B cell (primary cell): ENCODE results near the gene CYS1. TPM values are rescaled to one million over a fixed set of nuclear protein-coding genes. Genes with fewer than 3 reads are reported as not detected.
"Not testable (repeated sequence)": the region's sequence is repeated elsewhere in the genome, so short reads cannot be mapped to it uniquely, and the experiment has no call there.

Experiments
- ATAC-seq: fragments of 200-7000 bp; cut with Tn5 transposase; one replicate; pipeline ENCODE4 v1.10.0; 2021; ENCODE audit warnings: low read depth, mild to moderate bottlenecking, moderate number of reproducible peaks, moderate library complexity
- CTCF ChIA-PET: fragments of 350-600 bp; sonication (Branson Sonifier 250); formaldehyde crosslinking; loops from one replicate; lab custom pipeline; 2021; ENCODE audit warnings: antibody characterized with exemption, inconsistent platforms; lab: Charles Lee
- POLR2A ChIA-PET: fragments of 350-600 bp; sonication (Branson Sonifier 250); formaldehyde crosslinking; loops from one replicate; lab custom pipeline; 2021; ENCODE audit warnings: antibody characterized with exemption; lab: Charles Lee
- DNase-seq: peaks from one replicate; pipeline ENCODE4 v3.0.0; 2013
- H2AFZ ChIP-seq: 2 replicates; pipeline ENCODE4 v1.6.1; 2012; ENCODE audit warnings: mild to moderate bottlenecking, low read depth, low read length; ENCODE audit not compliant: insufficient read depth, poor library complexity, severe bottlenecking
- H3K27ac ChIP-seq, 2 donors: 1 replicate in 1 of 2; 2 replicates in 1 of 2; pipeline ENCODE4 v1.5.1; 2012 to 2013; ENCODE audit warnings: low read length in 2 of 2, mild to moderate bottlenecking in 2 of 2, moderate library complexity in 1 of 2
- H3K27me3 ChIP-seq, 4 experiments: fragments of 200-600 bp in 1 of 4; sonication (generic) in 1 of 4; replicated peaks in 1 of 4; 1 replicate in 2 of 4; 2 replicates in 2 of 4; pipeline versions ENCODE4 v1.6.1 to v1.7.0; 2013 to 2016; ENCODE audit warnings: low read length in 3 of 4, mild to moderate bottlenecking in 2 of 4, mixed read lengths in 1 of 4, moderate library complexity in 1 of 4; ENCODE audit not compliant: insufficient read depth in 4 of 4, control insufficient read depth in 3 of 4; ENCODE audit errors: control extremely low read depth in 1 of 4
- H3K36me3 ChIP-seq, 2 experiments: replicated peaks in 1 of 2; 1 replicate in 1 of 2; 2 replicates in 1 of 2; pipeline versions ENCODE4 v1.6.1 to v1.7.1; 2013; ENCODE audit warnings: low read length in 1 of 2; ENCODE audit not compliant: insufficient read depth in 2 of 2, control insufficient read depth in 1 of 2; ENCODE audit errors: control extremely low read depth in 1 of 2, extremely low read depth in 1 of 2
- H3K4me1 ChIP-seq, 2 donors: fragments of 200-600 bp in 1 of 2; sonication (generic) in 1 of 2; 1 replicate in 1 of 2; 2 replicates in 1 of 2; pipeline versions ENCODE4 v1.5.1 to v1.6.1; 2013 to 2017; ENCODE audit warnings: low read length in 2 of 2; ENCODE audit not compliant: control insufficient read depth in 2 of 2, insufficient read depth in 2 of 2
- H3K4me2 ChIP-seq: replicated peaks from 2 replicates; pipeline ENCODE3; 2012; ENCODE audit warnings: mild to moderate bottlenecking, low read depth, low read length; ENCODE audit not compliant: poor library complexity, severe bottlenecking
- H3K4me3 ChIP-seq, 5 experiments: fragments of 200-600 bp in 1 of 5; sonication (generic) in 1 of 5; 1 replicate in 3 of 5; 2 replicates in 2 of 5; pipeline versions ENCODE4 v1.5.1 to v1.7.0; 2011 to 2016; ENCODE audit warnings: low read length in 4 of 5, mild to moderate bottlenecking in 4 of 5, low read depth in 2 of 5, control low read depth in 1 of 5, moderate library complexity in 1 of 5; ENCODE audit not compliant: insufficient read depth in 1 of 5; ENCODE audit errors: control extremely low read depth in 1 of 5, extremely low read depth in 1 of 5
- H3K79me2 ChIP-seq: fragments of 200-600 bp; sonication (generic); one replicate; pipeline ENCODE4 v1.6.0; 2016; ENCODE audit warnings: low read length; ENCODE audit not compliant: control insufficient read depth, insufficient read depth
- H3K9ac ChIP-seq: fragments of 200-600 bp; sonication (generic); 2 replicates; pipeline ENCODE4 v1.6.1; 2017; ENCODE audit warnings: mild to moderate bottlenecking, low read length, moderate library complexity
- H3K9me3 ChIP-seq, 3 donors: one replicate each; pipeline versions ENCODE4 v1.6.1 to v1.7.1; 2013; ENCODE audit warnings: low read length in 2 of 3; ENCODE audit not compliant: control insufficient read depth in 2 of 3, insufficient read depth in 1 of 3; ENCODE audit errors: control extremely low read depth in 1 of 3
- H4K20me1 ChIP-seq: 2 replicates; pipeline ENCODE4 v1.6.0; 2012; ENCODE audit warnings: mild to moderate bottlenecking, low read length; ENCODE audit not compliant: insufficient read depth, control insufficient read depth, poor library complexity, severe bottlenecking
- H3K27ac Mint-ChIP-seq: one replicate; pipeline ENCODE4 v1.8.0; 2021; ENCODE audit warnings: mixed read lengths
- H3K27me3 Mint-ChIP-seq: one replicate; pipeline ENCODE4 v1.8.0; 2021; ENCODE audit warnings: mixed read lengths
- H3K4me1 Mint-ChIP-seq: one replicate; pipeline ENCODE4 v1.8.0; 2021; ENCODE audit warnings: mixed read lengths
- H3K4me3 Mint-ChIP-seq: one replicate; pipeline ENCODE4 v1.8.0; 2021; ENCODE audit warnings: mixed read lengths
- H3K9me3 Mint-ChIP-seq: one replicate; pipeline ENCODE4 v1.8.0; 2022; ENCODE audit warnings: mixed read lengths; ENCODE audit not compliant: insufficient read depth
- CTCF ChIP-seq: fragments of 200-600 bp; IDR thresholded peaks from one replicate; pipeline ENCODE4 v1.8.0; 2022; ENCODE audit warnings: antibody characterized with exemption, mild to moderate bottlenecking
- EZH2 ChIP-seq: IDR thresholded peaks from 2 replicates; pipeline ENCODE4 v1.6.1; 2012; ENCODE audit warnings: borderline replicate concordance, low read depth, mild to moderate bottlenecking, moderate library complexity, low read length; ENCODE audit not compliant: insufficient read depth, poor library complexity, severe bottlenecking
- WGBS: methylation state at CpG from one replicate; pipeline ENCODE4 v1.1.5; 2013; ENCODE audit warnings: missing lambda C conversion rate; ENCODE audit not compliant: insufficient coverage; 5-methylcytosine and 5-hydroxymethylcytosine counted together
- intact Hi-C: fragments of 100-400 bp; cut with micrococcal nuclease; formaldehyde crosslinking; loops from one replicate; pipeline ENCODE4 v1.10.0; 2022
- polyA plus RNA-seq: library from polyadenylated mRNA; depleted of rRNA; stranded (reverse); fragments of >200 nt; gene quantifications from 2 replicates; pipeline ENCODE4 v1.2.3, GENCODE V29; 2012
- total RNA-seq, 2 donors: library from RNA; stranded (reverse); fragments of 120-200 nt in 1 of 2; gene quantifications; 1 replicate in 1 of 2; 2 replicates in 1 of 2; pipeline versions ENCODE4 v1.2.3 to v1.2.4, GENCODE V29; 2013 to 2022

CYS1 gene
- total and polyA plus RNA-seq, 2 donors (not counting 1 experiment from before 2014, with no cell fraction given) = not detected

GRCh38 chr2:10012963-10013461, 67.2 kb downstream of the CYS1 start:
- H3K36me3 ChIP-seq = no peaks in the 10 kb centered on the region
- H3K9me3 Mint-ChIP-seq = peaks cover 2% of the 10 kb centered on the region
- peaks cover 0 to 20% (median 0%) of the 10 kb centered on the region in 3 donors for H3K9me3 ChIP-seq
- TF ChIP-seq CTCF (no peak), EZH2 (no peak)
- no peak for ATAC-seq
- ChIA-PET CTCF (no interaction called here), POLR2A (no interaction called here)
- no peaks in the 10 kb centered on the region for H3K4me1 ChIP-seq
- H3K79me2 ChIP-seq = no peaks in the 10 kb centered on the region
- H3K27ac Mint-ChIP-seq = no peak overlapping the region
- no peak overlapping the region for H2AFZ ChIP-seq
- no peaks in the 10 kb centered on the region for H3K27me3 ChIP-seq
- intact Hi-C loops = no loop called here
- H3K9ac ChIP-seq = no peak overlapping the region
- H3K27me3 Mint-ChIP-seq = peaks cover 5% of the 10 kb centered on the region
- no peak overlapping the region for H3K4me3 Mint-ChIP-seq
- H4K20me1 ChIP-seq = no peaks in the 10 kb centered on the region
- H3K27ac ChIP-seq = no peak overlapping the region
- 93% methylated on average over 29 of the region's 29 CpGs for WGBS
- H3K4me3 ChIP-seq = no peak overlapping the region
- DNase-seq = no peak
- H3K4me1 Mint-ChIP-seq = no peaks in the 10 kb centered on the region
- H3K4me2 ChIP-seq = no peak overlapping the region

GRCh38 chr2:10012366-10012962, 67.7 kb downstream of the CYS1 start:
- H3K27ac Mint-ChIP-seq, H3K36me3 ChIP-seq, H3K27me3 ChIP-seq, H3K27ac ChIP-seq, H3K27me3 Mint-ChIP-seq, H3K4me1 ChIP-seq, H3K9me3 Mint-ChIP-seq, H2AFZ ChIP-seq, H3K4me2 ChIP-seq, POLR2A ChIA-PET, H3K4me3 ChIP-seq, CTCF ChIA-PET, H4K20me1 ChIP-seq, H3K4me1 Mint-ChIP-seq, H3K9ac ChIP-seq, ATAC-seq, DNase-seq, intact Hi-C loops, H3K79me2 ChIP-seq, H3K4me3 Mint-ChIP-seq: not testable (repeated sequence)
- WGBS = 96% methylated on average over 34 of the region's 37 CpGs
- peaks cover 0 to 18% (median 0%) of the 10 kb centered on the region in 3 donors for H3K9me3 ChIP-seq

- H3K27ac ChIP-seq, H3K4me3 ChIP-seq, H2AFZ ChIP-seq, DNase-seq, H3K9me3 Mint-ChIP-seq, intact Hi-C loops, H3K27me3 Mint-ChIP-seq, ATAC-seq, H3K36me3 ChIP-seq, POLR2A ChIA-PET, H3K27ac Mint-ChIP-seq, H3K9ac ChIP-seq, H3K4me2 ChIP-seq, H3K4me3 Mint-ChIP-seq, H3K27me3 ChIP-seq, H3K79me2 ChIP-seq, H3K4me1 ChIP-seq, H3K4me1 Mint-ChIP-seq, H4K20me1 ChIP-seq, CTCF ChIA-PET: not testable (repeated sequence)
- WGBS = 90% methylated on average over 35 of the region's 61 CpGs
- peaks cover 0 to 12% (median 0%) of the 10 kb centered on the region in 3 donors for H3K9me3 ChIP-seq
Observed at GRCh38 chr2:10011606-10012325, 68.4 kb downstream of the CYS1 start.
